Right lobe of liver (tissue), 4 donors: ENCODE results near the gene ACO2.

Source experiments
- POLR2A ChIP-seq: fragments of 450-650 bp; IDR thresholded peaks from one replicate; pipeline ENCODE4 v1.6.1; 2017; ENCODE audit warnings: antibody characterized with exemption, mild to moderate bottlenecking
- TF ChIP-seq, protein P1 (sequence below), 4 donors: fragments of 200-600 bp in 3 of 4; fragments of 450-650 bp in 1 of 4; IDR thresholded peaks; one replicate each; pipeline versions ENCODE4 v1.5.1 to v1.8.0; 2016 to 2022; ENCODE audit warnings: antibody characterized with exemption in 4 of 4, mild to moderate bottlenecking in 2 of 4
- donor health status: DM: no; HTN: no; CAD: no.
- donor health status: DM: no; HTN: no; CAD: no.
- donor health status: DM: no; HTN: yes; CAD: no.

DNA sequence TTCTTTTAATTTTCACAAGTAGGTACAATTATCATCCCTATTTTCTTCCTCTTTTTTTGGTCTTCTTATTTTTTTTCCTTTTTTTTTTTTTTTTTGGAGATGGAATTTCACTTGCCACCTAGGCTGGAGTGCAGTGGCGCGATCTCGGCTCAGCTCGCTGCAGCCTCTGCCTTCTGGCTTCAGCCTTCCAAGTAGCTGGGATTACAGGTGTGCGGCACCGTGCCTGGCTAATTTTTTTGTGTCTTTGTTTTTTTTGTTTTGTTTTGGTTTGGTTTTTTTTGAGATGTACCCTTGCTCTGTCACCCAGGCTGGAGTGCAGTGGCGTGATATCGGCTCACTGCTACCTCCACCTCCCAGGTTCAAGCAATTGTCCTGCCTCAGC is 39.0 kb upstream of the ACO2 start:
- no peak for TF ChIP-seq POLR2A
- TF ChIP-seq, protein P1, sequence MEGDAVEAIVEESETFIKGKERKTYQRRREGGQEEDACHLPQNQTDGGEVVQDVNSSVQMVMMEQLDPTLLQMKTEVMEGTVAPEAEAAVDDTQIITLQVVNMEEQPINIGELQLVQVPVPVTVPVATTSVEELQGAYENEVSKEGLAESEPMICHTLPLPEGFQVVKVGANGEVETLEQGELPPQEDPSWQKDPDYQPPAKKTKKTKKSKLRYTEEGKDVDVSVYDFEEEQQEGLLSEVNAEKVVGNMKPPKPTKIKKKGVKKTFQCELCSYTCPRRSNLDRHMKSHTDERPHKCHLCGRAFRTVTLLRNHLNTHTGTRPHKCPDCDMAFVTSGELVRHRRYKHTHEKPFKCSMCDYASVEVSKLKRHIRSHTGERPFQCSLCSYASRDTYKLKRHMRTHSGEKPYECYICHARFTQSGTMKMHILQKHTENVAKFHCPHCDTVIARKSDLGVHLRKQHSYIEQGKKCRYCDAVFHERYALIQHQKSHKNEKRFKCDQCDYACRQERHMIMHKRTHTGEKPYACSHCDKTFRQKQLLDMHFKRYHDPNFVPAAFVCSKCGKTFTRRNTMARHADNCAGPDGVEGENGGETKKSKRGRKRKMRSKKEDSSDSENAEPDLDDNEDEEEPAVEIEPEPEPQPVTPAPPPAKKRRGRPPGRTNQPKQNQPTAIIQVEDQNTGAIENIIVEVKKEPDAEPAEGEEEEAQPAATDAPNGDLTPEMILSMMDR (IDR thresholded peaks at IDR 0.05) = no peak
